GM19467 (cell line): Measurements from ENCODE around the gene CACYBP.

Experiments
- ATAC-seq: cut with Tn5 transposase; IDR thresholded peaks from one replicate; pipeline ENCODE4 v1.9.1; 2021; ENCODE audit warnings: mild to moderate bottlenecking, moderate library complexity; ENCODE audit not compliant: unreplicated experiment

Gene CACYBP

DNA sequence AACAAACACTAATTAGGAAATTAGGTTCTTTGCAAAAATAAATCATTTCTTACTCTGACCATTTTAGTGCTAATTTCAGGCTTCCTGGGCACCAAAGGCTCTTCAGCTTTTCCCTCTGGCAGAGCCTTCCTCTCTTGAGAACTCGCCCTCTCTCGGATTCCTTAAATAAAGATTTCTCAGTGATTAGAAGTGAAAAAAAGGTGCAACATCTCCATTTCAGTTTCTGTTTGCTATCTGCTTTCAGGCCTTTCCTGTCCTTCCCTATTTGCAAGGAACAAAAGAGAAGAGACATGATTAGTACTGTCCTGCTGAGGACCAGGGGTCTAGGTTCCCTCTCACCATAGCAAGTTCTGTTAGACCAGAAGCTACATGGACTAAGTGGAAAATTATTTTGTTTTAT is 27.8 kb upstream of the CACYBP start:
- no peak for ATAC-seq

DNA sequence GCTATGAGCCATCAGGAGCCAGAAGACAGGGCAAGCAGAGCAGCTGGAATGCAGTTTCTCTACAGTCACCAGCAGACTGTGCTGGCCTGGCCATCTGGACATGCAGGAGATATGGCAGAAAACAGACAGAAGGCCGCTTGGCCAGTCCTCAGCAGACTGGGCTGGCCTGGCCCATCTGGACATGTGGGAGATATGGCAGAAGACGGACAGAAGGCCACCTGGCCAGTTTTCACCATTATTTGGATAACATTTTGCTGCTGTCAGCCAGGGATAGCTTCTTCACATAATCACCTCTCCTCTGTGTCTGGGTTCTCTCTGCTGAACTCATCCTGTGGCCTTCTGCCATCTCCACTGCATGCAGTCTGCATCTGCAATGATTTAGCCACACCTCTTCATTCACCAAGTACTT is 25.0 kb upstream of the CACYBP start:
- no peak for ATAC-seq

DNA sequence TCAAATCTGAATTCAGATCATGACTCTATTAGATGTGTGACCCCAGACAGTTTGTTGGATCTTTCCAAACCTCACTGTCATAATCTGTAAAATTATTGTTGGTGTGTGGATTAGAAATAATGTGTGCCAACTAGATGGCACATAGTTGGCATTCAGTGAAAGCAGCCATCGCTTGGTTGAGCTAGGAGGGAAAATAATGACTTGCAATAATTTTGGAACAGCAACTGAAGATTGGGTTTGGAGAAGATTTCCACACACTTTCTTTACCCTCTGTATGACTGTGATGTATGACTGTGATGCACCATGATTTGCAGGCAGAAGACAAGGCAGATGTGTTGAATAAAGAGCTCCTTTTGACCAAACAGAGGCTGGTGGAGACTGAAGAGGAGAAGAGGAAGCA is 24.0 kb upstream of the CACYBP start:
- ATAC-seq, result no peak

DNA sequence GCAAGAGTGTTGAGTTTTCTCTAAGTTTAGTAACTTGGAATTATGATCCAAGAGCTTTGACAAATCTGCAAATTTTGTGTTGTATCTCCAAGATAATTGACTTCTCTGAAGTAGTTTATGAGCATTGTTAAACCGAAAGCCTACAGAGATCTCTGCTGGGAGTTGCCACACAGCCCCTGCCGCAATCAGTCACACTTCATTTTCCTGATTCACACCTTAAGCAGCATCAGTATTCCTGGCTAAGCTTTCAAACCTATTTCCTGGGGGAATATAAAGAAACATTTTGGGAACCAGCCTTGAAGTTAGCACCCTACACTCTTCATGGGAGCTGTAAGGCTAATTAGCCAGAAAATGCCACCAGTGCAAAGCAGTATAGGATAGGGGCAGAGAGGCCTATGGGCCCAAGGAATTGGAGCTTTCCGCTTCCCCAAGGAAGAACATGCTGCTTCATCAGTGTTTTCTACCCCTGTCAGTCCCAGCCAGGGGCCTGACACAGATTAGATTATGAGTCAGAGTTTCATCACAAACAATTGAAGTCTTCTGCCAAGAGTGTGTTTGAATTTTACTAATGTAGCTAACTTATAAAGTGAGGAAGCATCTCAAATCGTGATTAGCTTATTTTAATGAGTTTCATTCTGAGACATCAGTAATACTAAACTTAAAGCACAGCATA is 23.2 kb upstream of the CACYBP start:
- ATAC-seq, result no peak

DNA sequence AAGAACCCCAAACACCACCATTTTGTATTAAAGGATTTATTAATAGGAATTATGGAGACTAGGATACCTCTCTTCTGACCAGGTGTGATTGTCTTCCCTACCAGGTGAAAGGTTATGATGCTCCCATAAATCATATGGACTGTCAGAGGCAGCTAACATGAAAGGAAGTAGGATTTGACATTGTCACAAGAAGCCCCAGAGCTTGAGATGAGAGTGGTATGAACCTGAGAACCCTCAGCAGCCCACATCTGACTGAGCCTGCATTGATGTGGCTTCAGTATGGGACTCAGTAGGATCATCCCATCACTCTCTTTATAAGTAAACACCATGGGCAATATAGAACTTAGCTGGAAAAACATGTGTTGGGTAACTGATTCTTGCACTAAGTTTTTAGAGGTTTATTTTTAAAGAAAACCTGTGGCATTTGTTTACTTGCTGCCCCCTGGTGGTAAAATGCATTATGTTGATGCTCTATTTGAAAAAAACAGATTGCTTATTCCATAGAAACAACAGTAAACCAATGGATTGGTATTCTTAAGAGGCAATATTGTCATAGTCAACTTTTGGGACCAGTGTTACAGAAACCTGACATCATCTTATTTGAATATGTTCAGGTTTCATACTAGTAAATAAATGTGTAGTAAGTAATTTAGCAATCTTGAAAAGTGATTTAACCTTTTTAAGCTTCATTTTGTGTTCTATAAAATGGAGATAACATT is 16.6 kb upstream of the CACYBP start:
- no peak for ATAC-seq

DNA sequence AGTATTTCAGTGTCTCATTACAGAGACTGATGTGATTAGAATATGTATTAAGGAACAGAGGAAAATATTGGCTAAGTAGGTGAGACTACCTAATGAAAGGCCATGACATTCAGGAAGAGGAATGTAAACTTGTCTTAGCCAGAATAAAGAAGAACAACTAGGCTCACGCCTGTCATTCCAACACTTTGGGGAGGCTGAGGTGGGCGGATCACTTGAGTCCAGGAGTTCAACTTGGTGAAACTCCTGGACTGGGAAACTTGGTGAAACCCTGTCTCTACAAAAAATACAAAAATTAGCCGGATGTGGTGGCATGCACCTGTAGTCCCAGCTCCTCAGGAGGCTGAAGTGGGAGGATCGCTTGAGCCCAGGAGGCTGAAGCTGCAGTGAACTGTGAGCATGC is 14.8 kb upstream of the CACYBP start:
- ATAC-seq, result no peak

DNA sequence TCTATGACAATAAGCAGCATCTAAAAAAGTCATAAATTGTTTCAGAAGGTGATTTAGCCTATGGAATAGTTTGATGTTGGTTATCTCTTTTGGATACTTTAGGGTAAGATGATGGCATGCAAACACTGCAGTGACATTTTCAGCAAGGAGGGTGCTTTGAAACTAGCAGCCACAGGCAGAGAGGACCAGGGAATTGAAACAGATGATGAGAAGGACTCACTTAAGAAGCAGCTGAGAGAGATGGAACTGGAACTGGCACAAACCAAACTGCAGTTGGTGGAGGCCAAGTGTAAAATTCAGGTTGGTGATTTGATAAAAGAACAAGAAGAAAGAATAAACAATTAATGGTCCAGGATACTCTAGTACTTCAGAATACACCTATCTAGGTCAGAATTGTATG is 11.2 kb upstream of the CACYBP start:
- no peak for ATAC-seq

DNA sequence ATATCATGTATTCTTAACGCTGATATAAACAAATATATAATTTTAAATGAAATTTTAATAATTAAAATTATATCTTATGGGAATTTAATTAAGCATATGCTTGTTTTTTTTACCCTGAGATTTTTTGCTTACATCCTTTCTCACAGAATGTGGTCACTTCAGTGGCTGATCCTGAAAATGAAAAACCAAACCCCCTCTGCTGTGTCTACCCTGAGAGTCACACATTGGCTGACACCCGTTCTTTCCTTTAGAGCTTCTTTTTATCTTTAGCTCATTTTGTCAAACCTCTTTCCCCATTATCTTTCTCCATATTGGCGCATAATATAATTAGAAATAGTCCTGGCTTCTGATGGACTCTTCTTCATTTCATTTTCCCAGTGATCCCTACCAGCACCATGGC is 10.8 kb upstream of the CACYBP start:
- no peak for ATAC-seq

DNA sequence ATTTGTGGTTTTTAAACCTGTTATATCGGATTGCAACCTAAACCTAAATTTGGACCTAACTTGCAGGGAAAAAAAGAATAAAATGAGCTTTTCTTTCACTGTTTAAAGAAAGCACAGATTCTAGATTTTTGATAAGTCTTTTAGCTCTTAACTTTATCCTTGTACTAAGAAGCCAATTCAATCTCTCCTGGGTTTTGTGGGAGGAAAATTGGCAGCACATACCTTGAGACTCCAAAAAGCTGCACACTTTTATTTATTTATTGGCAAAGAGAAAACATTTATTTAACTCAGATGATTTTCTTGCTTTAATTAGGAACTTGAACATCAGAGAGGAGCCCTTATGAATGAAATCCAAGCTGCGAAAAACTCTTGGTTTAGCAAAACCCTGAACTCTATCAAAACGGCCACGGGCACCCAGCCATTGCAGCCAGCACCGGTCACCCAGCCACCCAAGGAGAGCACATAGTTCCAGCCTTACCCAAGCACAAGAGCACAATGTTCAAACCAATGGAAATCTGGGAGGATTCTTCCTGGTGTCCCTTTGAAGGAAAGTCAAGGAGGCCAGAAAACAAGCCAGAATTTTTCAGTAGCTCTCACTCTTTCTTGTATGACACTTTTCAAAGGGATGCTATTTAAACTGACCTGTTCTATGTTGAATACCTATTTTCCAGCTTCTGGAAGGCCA is 10.1 kb upstream of the CACYBP start:
- ATAC-seq, result no peak

DNA sequence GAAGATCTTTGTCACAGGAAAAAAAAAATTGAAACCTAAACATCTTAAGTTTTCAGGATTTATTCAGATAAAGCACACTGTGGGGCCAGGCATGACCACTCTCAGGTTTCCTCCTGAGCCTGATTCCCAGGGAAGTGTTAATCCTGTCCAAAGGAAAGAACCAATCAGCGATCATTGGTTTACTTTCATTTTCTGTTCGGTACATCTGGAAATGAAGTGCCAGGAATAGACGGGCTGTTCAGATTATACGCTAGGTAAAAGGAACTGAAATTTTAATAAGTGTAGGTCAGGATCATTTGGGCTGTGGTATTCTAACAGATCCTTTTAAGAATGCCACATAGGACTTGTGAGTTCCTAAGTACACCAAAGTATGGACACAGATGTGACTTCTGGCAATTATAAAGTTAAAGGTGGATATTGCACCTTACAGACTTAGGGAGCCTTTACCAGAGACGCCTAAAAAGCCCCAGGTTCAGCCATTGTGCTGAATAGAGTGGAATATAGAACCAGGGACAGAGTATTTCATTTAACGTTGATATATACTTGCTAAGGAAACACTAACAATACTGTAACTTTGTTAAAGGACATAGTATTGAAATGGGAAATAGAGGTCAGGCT is 9.3 kb upstream of the CACYBP start:
- ATAC-seq, result no peak

DNA sequence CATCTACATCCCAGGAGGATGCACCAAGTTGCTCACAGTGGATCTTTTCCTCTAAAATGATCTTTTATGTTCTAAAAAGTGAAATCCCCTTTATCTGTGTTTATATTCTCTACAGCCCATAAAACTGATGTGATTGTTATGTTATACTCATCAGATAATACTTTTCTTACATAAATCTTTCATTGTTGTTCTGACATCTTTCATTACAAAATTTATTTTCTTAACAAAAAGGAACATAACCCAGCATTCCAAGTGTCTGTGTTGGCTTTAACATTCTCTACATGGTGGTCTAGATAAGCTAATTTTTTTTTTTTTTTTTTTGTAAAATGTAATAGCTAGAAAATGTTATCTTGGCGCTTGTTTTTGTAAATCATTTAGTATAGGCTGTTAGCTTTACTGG is 8.3 kb upstream of the CACYBP start:
- no peak for ATAC-seq

DNA sequence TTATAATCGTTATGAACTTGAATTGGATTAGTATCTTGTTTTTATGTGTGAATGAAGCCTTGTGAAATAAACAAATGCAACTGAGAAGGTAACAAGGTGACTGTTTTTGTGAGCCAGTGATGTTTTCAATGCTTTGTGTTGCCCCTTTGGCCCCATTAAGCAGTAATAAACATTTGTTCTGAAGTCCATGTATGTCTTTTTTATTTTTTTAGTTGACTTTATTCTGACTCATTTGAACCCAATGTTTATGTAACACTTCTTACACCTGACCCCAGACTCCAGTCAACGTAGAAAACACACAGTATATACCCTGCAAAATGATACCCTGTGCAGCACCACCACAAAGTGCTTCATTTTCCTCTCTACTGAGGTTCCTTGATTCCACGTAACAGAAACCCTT is 4.6 kb upstream of the CACYBP start:
- ATAC-seq, result no peak

DNA sequence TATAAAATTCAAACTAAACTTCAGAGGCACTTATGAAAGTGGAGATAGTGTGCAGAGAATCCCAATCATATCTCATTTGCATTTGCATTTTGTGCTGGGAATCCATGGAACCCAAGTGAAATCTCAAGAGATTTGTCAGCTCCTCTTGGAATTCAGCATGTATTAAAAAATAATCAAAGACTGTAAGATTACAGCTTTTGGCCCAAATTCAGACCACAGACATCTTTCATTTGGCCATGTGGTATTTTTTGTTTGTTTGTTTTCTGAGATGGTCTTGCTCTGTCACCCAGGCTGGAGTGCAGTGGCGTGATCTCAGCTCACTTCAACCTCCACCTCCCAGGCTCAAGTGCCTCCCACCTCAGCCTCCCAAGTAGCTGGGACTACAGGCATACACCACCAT is 3.8 kb upstream of the CACYBP start:
- ATAC-seq, result no peak

DNA sequence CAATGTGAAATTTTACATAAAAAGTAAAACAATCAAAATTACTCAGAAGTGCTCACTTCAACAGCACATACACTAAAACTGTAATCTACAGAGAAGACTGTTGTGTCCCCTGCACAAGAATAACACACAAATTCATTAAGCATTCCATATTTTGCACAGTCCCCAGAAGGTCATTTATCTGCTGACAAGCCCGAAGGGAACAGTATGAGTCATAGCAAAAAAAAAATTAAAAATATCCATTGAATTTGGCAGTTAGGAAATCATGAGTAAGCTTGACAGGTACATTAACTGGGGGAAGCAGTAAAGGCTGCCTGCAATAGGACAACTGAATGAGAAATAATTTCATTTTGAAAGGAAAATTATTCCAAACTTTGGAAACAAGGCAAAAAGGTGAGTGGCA is 3.3 kb upstream of the CACYBP start:
- no peak for ATAC-seq

DNA sequence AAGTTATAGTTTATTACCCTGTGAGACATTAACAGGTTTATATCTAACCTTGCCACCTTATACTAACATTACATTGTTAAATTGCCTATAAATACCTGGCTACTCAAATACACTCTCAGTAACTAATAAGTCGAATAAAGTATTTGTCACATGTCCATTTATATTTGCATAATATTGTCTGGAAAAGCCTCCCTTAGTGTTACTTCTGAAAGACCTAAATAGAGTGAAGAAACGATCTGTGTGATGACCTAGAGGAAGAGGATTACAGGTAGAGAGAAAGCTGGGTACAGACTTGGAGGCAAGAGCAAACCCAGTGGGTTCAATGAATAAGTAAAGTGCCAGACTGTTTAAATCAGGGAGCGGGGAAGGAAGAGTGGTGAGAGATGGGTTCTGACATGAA is 2.7 kb upstream of the CACYBP start:
- no peak for ATAC-seq

DNA sequence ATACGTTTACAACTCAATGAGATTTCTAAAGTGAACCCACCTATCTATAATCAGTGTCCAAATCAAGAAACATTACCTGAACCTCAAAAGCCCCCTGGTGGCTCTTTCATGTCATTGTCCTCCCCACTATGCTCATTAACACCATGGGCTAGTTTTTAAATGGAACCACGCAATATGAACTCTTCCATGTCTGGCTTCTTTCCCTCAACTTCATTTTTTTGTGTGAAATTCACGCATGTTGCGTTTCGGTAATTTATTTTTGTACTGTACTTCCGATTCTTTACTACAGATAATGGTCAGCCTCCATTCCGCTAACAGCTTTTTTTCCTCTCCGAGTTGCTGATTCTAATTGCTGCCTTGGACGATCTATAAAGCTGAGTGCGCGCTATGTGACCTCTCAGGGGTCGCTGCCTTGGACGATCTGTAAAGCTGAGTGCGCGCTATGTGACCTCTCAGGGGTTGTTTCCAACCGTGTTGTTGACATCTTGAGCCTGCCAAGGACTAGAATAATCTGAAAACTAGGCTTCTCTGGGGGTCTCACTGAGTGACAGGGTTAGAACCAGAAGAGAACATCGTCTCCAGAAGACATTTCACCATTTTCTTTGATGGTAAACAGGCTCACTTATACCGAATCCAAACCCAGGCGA is 1.1 kb upstream of the CACYBP start:
- ATAC-seq, result no peak

DNA sequence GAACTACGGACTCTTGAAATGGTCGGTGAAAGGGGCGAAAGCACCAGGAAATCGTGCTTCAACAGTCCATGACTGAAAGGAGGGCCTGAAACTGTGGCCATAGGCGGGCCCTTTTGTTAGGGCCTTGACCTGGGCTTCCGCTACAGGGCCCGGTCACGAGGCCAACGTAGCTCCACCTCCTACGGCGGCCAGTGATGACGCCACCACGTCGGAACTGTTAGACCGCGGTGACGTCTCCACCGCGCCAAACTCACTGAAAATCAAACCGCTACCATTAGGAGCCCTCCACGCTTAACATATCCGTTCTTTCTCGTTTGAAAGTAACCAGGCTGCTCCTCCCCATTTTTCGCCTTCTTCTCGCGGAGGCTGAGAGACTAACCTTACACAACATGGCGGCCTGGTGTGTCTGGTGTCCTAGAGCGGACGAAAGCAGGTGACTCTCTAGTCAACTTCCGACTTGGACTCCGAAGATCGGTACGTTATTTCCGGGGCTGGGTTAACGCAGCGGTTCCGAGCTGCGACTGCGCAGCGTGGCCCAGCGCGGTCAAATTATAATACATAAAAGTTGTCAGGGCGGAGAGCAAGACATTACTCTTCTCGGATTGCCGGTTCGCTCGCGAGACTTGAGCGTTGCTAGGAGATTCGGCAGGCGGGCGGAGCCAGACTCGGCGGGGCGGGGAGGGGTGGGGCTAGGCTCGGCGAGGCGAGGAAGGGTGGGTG is 371 bp upstream of the CACYBP start:
- peak; percentile 80 for ATAC-seq

DNA sequence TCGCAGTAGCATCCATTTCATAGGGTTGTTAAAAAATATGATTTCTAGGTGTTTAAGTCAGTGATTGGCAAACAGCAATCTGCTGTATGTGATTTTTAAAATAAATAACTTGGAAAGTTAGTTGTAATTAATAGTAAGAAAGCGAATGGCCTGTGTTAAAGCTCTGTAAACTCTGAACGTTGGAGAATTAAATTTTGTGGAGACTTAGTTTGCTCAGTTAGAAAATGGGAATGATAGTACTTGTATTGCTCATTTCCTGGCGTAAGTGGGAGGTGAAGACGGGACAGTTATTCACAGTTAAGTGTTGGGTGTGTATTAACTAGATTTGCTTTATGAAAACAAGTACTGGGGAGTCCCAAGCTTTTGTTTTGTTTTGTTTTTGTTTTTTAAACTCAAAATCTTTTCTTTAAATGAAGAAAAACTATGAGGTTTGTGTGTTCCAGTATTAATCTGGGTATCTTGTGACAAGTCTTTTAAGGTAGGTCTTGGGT is 995 bp downstream of the CACYBP start:
- ATAC-seq, result no peak

DNA sequence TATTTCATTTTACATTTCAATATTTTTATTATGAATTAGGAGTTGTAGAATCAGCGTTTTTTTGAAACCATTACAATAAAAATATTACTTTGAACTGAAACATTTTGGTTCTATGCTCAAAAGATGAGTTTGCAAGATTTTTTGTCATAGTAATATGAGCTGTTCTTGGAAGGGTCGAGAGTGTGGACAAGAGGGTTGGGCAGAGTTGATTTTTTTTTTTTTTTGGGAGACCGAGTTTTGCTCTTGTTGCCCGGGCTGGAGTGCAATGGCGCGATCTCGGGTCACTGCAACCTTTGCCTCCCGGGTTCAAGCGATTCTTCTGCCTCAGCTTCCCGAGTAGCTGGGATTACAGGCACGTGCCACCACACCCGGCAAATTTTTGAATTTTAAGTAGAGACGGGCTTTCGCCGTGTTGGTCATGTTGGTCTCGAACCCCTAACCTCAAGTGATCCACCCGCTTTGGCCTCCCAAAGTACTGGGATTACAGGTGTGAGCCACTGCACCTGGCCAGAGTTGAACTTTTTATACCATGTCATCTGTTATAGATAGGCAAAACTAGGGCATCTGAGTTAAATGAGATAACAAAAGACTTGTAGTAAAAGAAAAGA is 3.3 kb downstream of the CACYBP start:
- ATAC-seq, result no peak

DNA sequence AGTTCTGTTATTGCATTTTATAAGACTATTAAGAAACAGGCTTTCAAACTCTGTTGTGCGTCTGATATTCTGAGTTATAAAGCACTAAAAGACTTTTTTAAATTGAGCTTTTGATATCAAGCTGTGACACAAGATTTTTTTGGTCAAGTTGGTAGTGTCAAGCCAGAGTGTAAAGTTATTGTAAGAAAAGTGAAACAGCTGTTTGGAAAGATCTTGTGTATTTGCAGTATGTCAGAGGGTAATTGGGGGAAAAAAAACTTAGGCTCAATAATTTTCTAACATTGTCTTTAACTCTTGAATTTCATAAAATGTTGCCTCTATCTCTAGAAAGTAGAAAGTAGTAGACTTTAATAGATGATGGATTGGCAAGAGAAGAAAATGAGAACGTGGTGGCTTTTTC is 3.8 kb downstream of the CACYBP start:
- ATAC-seq, result no peak
